ENCODE results near the gene GLT8D2. TPM values are rescaled to one million over a fixed set of nuclear protein-coding genes. Genes with fewer than 3 reads are reported as not detected.

Gene GLT8D2
- total RNA-seq, 2 donors from 2014 or later: 1.6 to 5.1 TPM

DNA sequence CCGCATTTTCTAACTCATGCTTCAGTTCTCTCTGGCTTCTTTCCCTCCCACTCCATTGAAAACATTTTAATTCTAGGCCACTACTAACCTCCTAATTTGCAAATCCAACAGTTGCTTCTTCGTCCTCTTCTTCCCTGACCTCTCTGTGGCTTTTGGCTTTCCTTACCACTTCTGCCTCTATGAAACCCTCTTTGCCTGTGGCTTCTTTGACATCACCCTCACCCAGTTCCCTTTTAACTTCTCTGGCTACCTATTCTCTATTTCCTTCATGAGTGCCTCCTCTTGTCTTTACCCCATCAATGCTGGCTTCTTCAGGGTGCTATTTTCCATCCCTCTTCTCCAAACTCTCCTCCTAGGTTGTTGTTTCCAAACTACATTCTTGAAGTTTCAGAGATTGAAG, 10.0 kb upstream of the GLT8D2 start:
- Histone ChIP-seq H3K9ac (ENCODE audit: low read depth in 2 of 2, low read length in 2 of 2) (no peak overlapping the region), H3K27ac (no peak overlapping the region), H3K36me3 (no peaks in the 10 kb centered on the region), H3K9me3 (no peaks in the 10 kb centered on the region), H3K4me1 (peaks cover 3% of the 10 kb centered on the region), H3K4me3 (no peak overlapping the region), H3K27me3 (no peaks in the 10 kb centered on the region)
- TF ChIP-seq, protein P1, sequence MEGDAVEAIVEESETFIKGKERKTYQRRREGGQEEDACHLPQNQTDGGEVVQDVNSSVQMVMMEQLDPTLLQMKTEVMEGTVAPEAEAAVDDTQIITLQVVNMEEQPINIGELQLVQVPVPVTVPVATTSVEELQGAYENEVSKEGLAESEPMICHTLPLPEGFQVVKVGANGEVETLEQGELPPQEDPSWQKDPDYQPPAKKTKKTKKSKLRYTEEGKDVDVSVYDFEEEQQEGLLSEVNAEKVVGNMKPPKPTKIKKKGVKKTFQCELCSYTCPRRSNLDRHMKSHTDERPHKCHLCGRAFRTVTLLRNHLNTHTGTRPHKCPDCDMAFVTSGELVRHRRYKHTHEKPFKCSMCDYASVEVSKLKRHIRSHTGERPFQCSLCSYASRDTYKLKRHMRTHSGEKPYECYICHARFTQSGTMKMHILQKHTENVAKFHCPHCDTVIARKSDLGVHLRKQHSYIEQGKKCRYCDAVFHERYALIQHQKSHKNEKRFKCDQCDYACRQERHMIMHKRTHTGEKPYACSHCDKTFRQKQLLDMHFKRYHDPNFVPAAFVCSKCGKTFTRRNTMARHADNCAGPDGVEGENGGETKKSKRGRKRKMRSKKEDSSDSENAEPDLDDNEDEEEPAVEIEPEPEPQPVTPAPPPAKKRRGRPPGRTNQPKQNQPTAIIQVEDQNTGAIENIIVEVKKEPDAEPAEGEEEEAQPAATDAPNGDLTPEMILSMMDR (IDR thresholded peaks at IDR 0.05): no peak
- intact Hi-C loops (cut with DNase I): loop anchor here (5.0 kb wide), 1 partner anchor 47 kb away; no protein-coding TSS in a partner anchor
- no peak for DNase-seq

DNA sequence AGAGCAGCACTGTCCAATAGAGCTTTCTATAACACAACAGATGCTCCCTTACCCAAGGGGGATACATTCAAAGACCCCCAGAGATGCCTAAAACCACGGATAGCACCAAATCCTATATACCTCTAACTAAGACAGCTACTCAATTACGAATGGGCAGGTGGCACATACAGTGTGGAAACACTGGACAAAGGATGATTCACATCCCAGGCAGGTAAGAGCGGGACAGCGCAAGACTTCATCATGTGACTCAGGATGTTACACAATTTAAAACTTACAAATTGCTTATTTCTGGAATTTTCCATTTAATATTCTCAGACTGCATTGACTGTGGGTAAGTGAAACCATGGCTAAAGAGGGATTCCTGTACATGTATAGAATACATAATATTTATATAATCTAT, 8.8 kb upstream of the GLT8D2 start:
- intact Hi-C loops (cut with DNase I): loop anchor here (5.0 kb wide), 1 partner anchor 48 kb away; no protein-coding TSS in a partner anchor
- TF ChIP-seq, protein P1 (IDR thresholded peaks at IDR 0.05): no peak
- Histone ChIP-seq H3K27ac (no peak overlapping the region), H3K4me3 (no peak overlapping the region), H3K36me3 (no peaks in the 10 kb centered on the region), H3K27me3 (no peaks in the 10 kb centered on the region), H3K4me1 (peaks cover 3% of the 10 kb centered on the region), H3K9ac (ENCODE audit: low read depth in 2 of 2, low read length in 2 of 2) (no peak overlapping the region), H3K9me3 (no peaks in the 10 kb centered on the region)
- DNase-seq: no peak

DNA sequence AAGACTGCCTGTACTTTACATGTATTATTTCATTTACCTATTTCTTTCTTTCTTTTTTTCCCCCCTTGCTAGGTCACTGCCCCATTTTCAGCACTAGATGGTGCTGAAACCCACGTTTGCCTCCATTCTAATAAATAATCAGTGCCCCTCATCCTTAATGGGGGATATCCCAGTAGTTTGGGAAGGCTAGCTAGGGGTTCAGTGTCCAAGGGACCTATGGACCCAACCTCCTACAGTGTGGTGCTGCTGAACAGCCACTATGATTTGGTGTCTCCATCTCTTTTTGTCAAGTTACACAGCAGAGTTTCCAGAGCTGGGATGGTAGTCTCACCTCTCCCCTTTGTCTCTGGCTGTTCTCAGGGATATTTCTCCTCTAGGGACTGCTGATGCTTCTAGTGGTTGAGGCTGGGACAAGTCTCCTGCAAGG, 7.8 kb upstream of the GLT8D2 start:
- Histone ChIP-seq H3K4me1 (no peaks in the 10 kb centered on the region), H3K4me3 (no peak overlapping the region), H3K27me3 (no peaks in the 10 kb centered on the region), H3K27ac (no peak overlapping the region), H3K9ac (ENCODE audit: low read depth in 2 of 2, low read length in 2 of 2) (no peak overlapping the region), H3K9me3 (no peaks in the 10 kb centered on the region), H3K36me3 (no peaks in the 10 kb centered on the region)
- TF ChIP-seq, protein P1 (IDR thresholded peaks at IDR 0.05): peak; percentile 60
- intact Hi-C loops (cut with DNase I): loop anchor here (5.0 kb wide), 1 partner anchor 50 kb away; no protein-coding TSS in a partner anchor
- DNase-seq: no peak

DNA sequence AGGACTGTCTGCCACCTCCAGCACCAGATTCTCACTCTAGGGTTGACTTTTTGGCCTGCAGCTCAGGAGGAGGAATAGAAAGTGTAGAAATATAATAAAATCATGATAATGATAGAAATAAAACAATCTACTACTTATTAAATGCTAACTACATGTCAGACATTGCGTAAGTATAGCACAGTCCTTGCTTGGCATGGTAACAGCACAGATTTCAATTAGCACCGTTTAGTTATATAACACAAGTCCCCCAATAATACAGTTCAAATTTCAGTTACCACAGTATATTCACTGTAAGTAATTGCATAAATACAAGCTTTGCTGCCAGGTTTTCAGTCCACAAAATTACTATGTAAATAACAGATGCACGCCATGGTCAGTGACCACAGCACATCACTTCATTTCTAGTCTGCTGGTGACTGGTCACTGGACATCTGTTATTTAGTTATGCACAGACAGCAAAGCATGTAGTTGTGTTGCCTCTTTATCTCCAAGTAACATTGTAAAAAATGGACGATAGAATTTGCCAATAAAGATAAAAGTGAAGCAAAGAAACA, 6.5 kb upstream of the GLT8D2 start:
- TF ChIP-seq, protein P1 (IDR thresholded peaks at IDR 0.05): no peak
- no peak overlapping the region for H3K9ac ChIP-seq (ENCODE audit: low read depth in 2 of 2, low read length in 2 of 2)

DNA sequence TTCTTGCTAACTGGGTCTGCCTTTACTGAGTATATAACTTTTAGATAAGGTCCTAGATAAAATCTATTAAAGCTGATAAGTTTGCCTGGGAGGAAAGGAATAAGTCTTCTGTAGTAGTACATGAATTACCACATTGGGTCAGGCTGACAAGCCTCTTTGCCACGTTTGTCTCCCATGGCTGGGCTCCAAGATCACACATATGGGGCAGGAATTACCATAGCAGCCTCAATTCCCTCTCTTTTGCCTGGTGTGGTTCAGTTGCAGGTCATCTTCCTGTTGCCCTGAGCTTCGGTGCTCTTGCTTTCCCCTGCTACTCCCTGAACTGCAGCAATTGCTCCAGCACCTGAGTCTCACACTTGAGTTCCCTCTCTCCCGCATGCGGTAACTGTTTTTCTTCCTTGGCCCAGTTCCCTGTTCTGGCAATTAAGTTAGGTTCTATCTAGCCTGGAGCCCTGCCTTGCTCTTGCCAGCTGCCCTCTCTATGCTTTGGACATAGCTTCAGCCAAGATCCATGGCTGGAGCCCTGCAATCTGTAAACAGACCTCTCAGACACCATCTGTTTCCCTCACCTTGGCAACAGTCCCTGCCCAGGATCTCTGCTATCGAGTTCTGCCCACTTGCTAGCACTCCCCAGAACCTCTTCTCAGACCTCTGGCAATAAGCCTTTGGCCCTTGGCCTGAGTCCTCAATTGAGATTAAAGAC, 5.8 kb upstream of the GLT8D2 start:
- Histone ChIP-seq H3K9me3 (no peaks in the 10 kb centered on the region), H3K27me3 (no peaks in the 10 kb centered on the region), H3K9ac (ENCODE audit: low read depth in 2 of 2, low read length in 2 of 2) (no peak overlapping the region), H3K4me3 (no peak overlapping the region), H3K27ac (no peak overlapping the region), H3K4me1 (no peaks in the 10 kb centered on the region), H3K36me3 (no peaks in the 10 kb centered on the region)
- TF ChIP-seq, protein P1 (IDR thresholded peaks at IDR 0.05): no peak
- intact Hi-C loops (cut with DNase I): loop anchor here (5.0 kb wide), 1 partner anchor 51 kb away; no protein-coding TSS in a partner anchor
- DNase-seq: peak; percentile 46

More for the DNA sequence above, 6.5 kb upstream of the GLT8D2 start:
- no peaks in the 10 kb centered on the region for H3K27me3 ChIP-seq
- no peak for DNase-seq
- H3K4me3 ChIP-seq: no peak overlapping the region
- no peaks in the 10 kb centered on the region for H3K36me3 ChIP-seq
- H3K4me1 ChIP-seq: no peaks in the 10 kb centered on the region
- H3K9me3 ChIP-seq: no peaks in the 10 kb centered on the region
- intact Hi-C loops (cut with DNase I): loop anchor here (5.0 kb wide), 1 partner anchor 51 kb away; no protein-coding TSS in a partner anchor
- H3K27ac ChIP-seq: no peak overlapping the region
